ENCODE results near the gene NPPB. TPM values are rescaled to one million over a fixed set of nuclear protein-coding genes. Genes with fewer than 3 reads are reported as not detected.

Gene NPPB
- total and polyA plus RNA-seq, 2 of the 8 experiments (the other 6 are each of a cell fraction or from before 2014, with no cell fraction given): 0.36 to 0.91 TPM

GRCh38 chr1:11855430-11855829, 3.3 kb downstream of the NPPB start:
- H3K4ac ChIP-seq (replicated peaks; ENCODE audit: insufficient read length, low read depth, low read length): no peak overlapping the region
- H3K27me3 ChIP-seq (replicated peaks in 1 of 4; ENCODE audit: control insufficient read depth in 3 of 4, extremely low read depth in 1 of 4, insufficient read depth in 3 of 4, low read length in 3 of 4): peaks cover 0 to 22% (median 11%) of the 10 kb centered on the region in 4 experiments; a peak in 6 of 7 replicates
- no peak for FAIRE-seq
- H2AFZ ChIP-seq (ENCODE audit: low read length): no peak overlapping the region
- no peak overlapping the region for H3K18ac ChIP-seq (ENCODE audit: extremely low read depth, low read length)
- H4K8ac ChIP-seq (ENCODE audit: extremely low read depth, insufficient read depth, low read length): no peak overlapping the region
- H3K79me1 ChIP-seq (ENCODE audit: low read depth, low read length): no peaks in the 10 kb centered on the region
- H2BK15ac ChIP-seq (ENCODE audit: low read length): no peak overlapping the region
- WGBS, 2 experiments (ENCODE audit: extremely low coverage in 1 of 2, insufficient coverage in 1 of 2, insufficient read length in 1 of 2, insufficient replicate concordance in 2 of 2, low coverage in 1 of 2, low lambda C conversion rate in 2 of 2, missing lambda C conversion rate in 1 of 2): 92% methylated on average over 7 of the region's 8 CpGs; no CpG with 5 or more reads in 1 of the 2 experiments
- H3K4me3 ChIP-seq (ENCODE audit: extremely low read depth in 1 of 4, insufficient read depth in 2 of 4, low read depth in 3 of 4, low read length in 4 of 4): no peak overlapping the region
- H2BK5ac ChIP-seq (ENCODE audit: low read depth, low read length): no peak overlapping the region
- no peak overlapping the region for H3K14ac ChIP-seq (ENCODE audit: insufficient read length)
- no peak overlapping the region for H2BK12ac ChIP-seq (ENCODE audit: low read depth, low read length)
- H3K4me1 ChIP-seq (replicated peaks in 1 of 4; ENCODE audit: control insufficient read depth in 3 of 4, insufficient read depth in 4 of 4, low read length in 3 of 4): peaks cover 0 to 3% (median 1%) of the 10 kb centered on the region in 4 experiments; a peak in 1 of 7 replicates
- no peak overlapping the region for H3K4me2 ChIP-seq (ENCODE audit: insufficient read depth in 1 of 2, low read depth in 2 of 2, low read length in 2 of 2)
- H3K9me3 ChIP-seq (ENCODE audit: insufficient read depth in 2 of 2, low read depth in 1 of 2, low read length in 1 of 2): no peaks in the 10 kb centered on the region
- H4K20me1 ChIP-seq (replicated peaks in 1 of 2; ENCODE audit: control insufficient read depth in 1 of 2, insufficient read depth in 2 of 2, low read length in 2 of 2): peaks cover 0 to 6% of the 10 kb centered on the region in 2 experiments
- no peak for DNase-seq (ENCODE audit: low read depth in 1 of 2, low spot score in 2 of 2)
- no peak overlapping the region for H2BK20ac ChIP-seq (ENCODE audit: low read length)
- H4K5ac ChIP-seq (ENCODE audit: insufficient read length, low read depth, low read length): no peak overlapping the region
- H2AK5ac ChIP-seq (ENCODE audit: low read depth, low read length): no peak overlapping the region
- H3K27ac ChIP-seq (ENCODE audit: low read depth, low read length): no peak overlapping the region
- no peaks in the 10 kb centered on the region for H3K79me2 ChIP-seq (ENCODE audit: control insufficient read depth in 1 of 2, insufficient read depth in 2 of 2, low read length in 2 of 2)
- CTCF ChIA-PET (ENCODE audit: partially characterized antibody): interaction anchor here (0.6 to 4.9 kb wide), 17 partner anchors 10 to 155 kb away, joined by 3 to 27 read pairs (median 5); no protein-coding TSS in a partner anchor
- H3K23ac ChIP-seq (ENCODE audit: insufficient read length): no peak overlapping the region
- POLR2A ChIA-PET (ENCODE audit: partially characterized antibody): interaction anchor here (1.1 to 9.0 kb wide), 4 partner anchors 21 to 155 kb away, joined by 3 to 81 read pairs (median 4); no protein-coding TSS in a partner anchor
- TF ChIP-seq HDAC2 (IDR thresholded peaks at IDR 0.05; ENCODE audit: borderline replicate concordance in 1 of 2, low read depth in 2 of 2, low read length in 2 of 2) (no peak), RAD21 (IDR thresholded peaks at IDR 0.05 in 1 of 2, conservative IDR thresholded peaks at IDR 0.05 in 1 of 2; ENCODE audit: low read depth in 2 of 2, low read length in 2 of 2) (no peak), SP4 (IDR thresholded peaks at IDR 0.05; ENCODE audit: low read length) (no peak), E2F6 (IDR thresholded peaks at IDR 0.05) (no peak), RFX5 (IDR thresholded peaks at IDR 0.05; ENCODE audit: borderline replicate concordance, low read depth, low read length) (no peak), GTF2F1 (IDR thresholded peaks at IDR 0.05; ENCODE audit: borderline replicate concordance, low read depth, low read length) (no peak), RXRA (IDR thresholded peaks at IDR 0.05; ENCODE audit: insufficient read depth, low read depth, low read length) (no peak), BRCA1 (IDR thresholded peaks at IDR 0.05; ENCODE audit: low read depth, low read length) (no peak), SAP30 (IDR thresholded peaks at IDR 0.05; ENCODE audit: insufficient read depth, insufficient replicate concordance, low read length) (no peak), MAFK (IDR thresholded peaks at IDR 0.05; ENCODE audit: low read depth, low read length) (no peak)
- H3K56ac ChIP-seq (replicated peaks; ENCODE audit: insufficient read length, low read depth, low read length): no peak overlapping the region
- no peaks in the 10 kb centered on the region for H3K36me3 ChIP-seq (ENCODE audit: control insufficient read depth in 2 of 4, insufficient read depth in 4 of 4, low read length in 3 of 4)
- H3K9ac ChIP-seq (replicated peaks in 1 of 4; ENCODE audit: extremely low read depth in 1 of 4, low read depth in 3 of 4, low read length in 3 of 4): no peak overlapping the region
- no peak overlapping the region for H2BK120ac ChIP-seq (replicated peaks; ENCODE audit: low read depth, low read length)
- peaks cover 3% of the 10 kb centered on the region; the same call in 1 of the 2 replicates for H3K23me2 ChIP-seq (ENCODE audit: low read depth, low read length)
- H4K91ac ChIP-seq (replicated peaks; ENCODE audit: insufficient read length, low read length): no peak overlapping the region

Measured in H1 (cell line).